HepG2 (cell line): ENCODE results near the gene SGF29. TPM values are rescaled to one million over a fixed set of nuclear protein-coding genes. Genes with fewer than 3 reads are reported as not detected.

ENCODE experiments used
- AKNA ChIP-seq: sonication (generic); formaldehyde crosslinking; IDR thresholded peaks from 2 replicates; pipeline ENCODE4 v1.4.0; 2020; ENCODE audit warnings: missing genetic modification reagents, borderline replicate concordance
- ATF3 ChIP-seq: sonication (generic); formaldehyde crosslinking; IDR thresholded peaks from 2 replicates; pipeline ENCODE4 v1.4.0; 2020; ENCODE audit warnings: missing genetic modification reagents
- BCL3 ChIP-seq: sonication (generic); formaldehyde crosslinking; IDR thresholded peaks from 2 replicates; pipeline ENCODE4 v1.5.1; 2020; ENCODE audit warnings: mild to moderate bottlenecking, missing genetic modification reagents, moderate library complexity
- CCAR2 ChIP-seq: fragments of 200-400 bp; formaldehyde crosslinking; optimal IDR thresholded peaks from 2 replicates; pipeline ENCODE3; 2018; ENCODE audit warnings: low read depth, mild to moderate bottlenecking, low read length, moderate library complexity
- CREBL2 ChIP-seq: sonication (generic); formaldehyde crosslinking; IDR thresholded peaks from 2 replicates; pipeline ENCODE4 v1.8.1; 2023; ENCODE audit warnings: missing genetic modification reagents, mild to moderate bottlenecking, borderline replicate concordance
- CSRNP2 ChIP-seq: sonication (generic); formaldehyde crosslinking; conservative IDR thresholded peaks from 2 replicates; pipeline ENCODE4 v1.8.0; 2022; ENCODE audit warnings: low read depth, missing genetic modification reagents
- FOXO1 ChIP-seq: sonication (generic); formaldehyde crosslinking; IDR thresholded peaks from 2 replicates; pipeline ENCODE4 v1.4.0; 2020; ENCODE audit warnings: missing genetic modification reagents
- HOXD1 ChIP-seq: sonication (generic); formaldehyde crosslinking; IDR thresholded peaks from 2 replicates; pipeline ENCODE4 v1.5.0; 2020; ENCODE audit warnings: missing genetic modification reagents
- MAFK ChIP-seq, 2 experiments: IDR thresholded peaks in 1 of 2; conservative IDR thresholded peaks in 1 of 2; 2 replicates each; pipeline ENCODE4 v1.6.1; 2011; ENCODE audit warnings: improper control_type of control experiment in 2 of 2, low read length in 2 of 2
- MXI1 ChIP-seq: IDR thresholded peaks from 3 replicates; pipeline ENCODE4 v1.6.1; 2012; ENCODE audit warnings: low read depth, low read length, inconsistent platforms, borderline replicate concordance
- NBN ChIP-seq: fragments of 450-650 bp; conservative IDR thresholded peaks from 2 replicates; pipeline ENCODE4 v1.6.1; 2017
- NFKB2 ChIP-seq: sonication (generic); formaldehyde crosslinking; IDR thresholded peaks from 2 replicates; pipeline ENCODE4 v1.4.0; 2020; ENCODE audit warnings: missing genetic modification reagents, borderline replicate concordance
- POLR2A ChIP-seq, 2 experiments: IDR thresholded peaks; 2 replicates each; pipeline ENCODE4 v1.6.1; 2011; ENCODE audit warnings: low read depth in 2 of 2, low read length in 2 of 2, mild to moderate bottlenecking in 1 of 2, moderate library complexity in 1 of 2; ENCODE audit not compliant: insufficient read depth in 1 of 2
- RFX3 ChIP-seq: IDR thresholded peaks from 2 replicates; pipeline ENCODE4 v1.6.1; 2016; ENCODE audit warnings: missing biosample characterization, missing genetic modification reagents
- ZFP41 ChIP-seq: sonication (generic); formaldehyde crosslinking; IDR thresholded peaks from 2 replicates; pipeline ENCODE4 v1.4.0; 2020; ENCODE audit warnings: mild to moderate bottlenecking, missing genetic modification reagents, borderline replicate concordance
- ZNF224 ChIP-seq: sonication (generic); formaldehyde crosslinking; IDR thresholded peaks from 2 replicates; pipeline ENCODE4 v1.5.0; 2020; ENCODE audit warnings: mild to moderate bottlenecking, missing genetic modification reagents
- ZNF230 ChIP-seq: sonication (generic); formaldehyde crosslinking; IDR thresholded peaks from 2 replicates; pipeline ENCODE4 v1.4.0; 2020; ENCODE audit warnings: mild to moderate bottlenecking, missing genetic modification reagents
- ZNF513 ChIP-seq: sonication (generic); formaldehyde crosslinking; conservative IDR thresholded peaks from 2 replicates; pipeline ENCODE4 v1.5.0; 2020; ENCODE audit warnings: missing genetic modification reagents
- ZNF547 ChIP-seq: sonication (generic); formaldehyde crosslinking; IDR thresholded peaks from 2 replicates; pipeline ENCODE4 v1.5.1; 2020; ENCODE audit warnings: mild to moderate bottlenecking, missing genetic modification reagents
- ZNF563 ChIP-seq: sonication (generic); formaldehyde crosslinking; IDR thresholded peaks from 2 replicates; pipeline ENCODE4 v1.8.0; 2022; ENCODE audit warnings: mild to moderate bottlenecking, moderate library complexity, missing genetic modification reagents
- polyA plus RNA-seq, 8 experiments: library from polyadenylated mRNA; depleted of rRNA in 3 of 8; stranded (reverse) in 7 of 8; unstranded in 1 of 8; fragments of >200 nt; fragmentation: Illumina TruSeq in 4 of 8; extraction: Trizol in 4 of 8; gene quantifications; 2 replicates each; pipeline versions ENCODE4 v1.2.1 to v1.2.3, GENCODE V29; 2011 to 2016; ENCODE audit warnings: low read depth in 4 of 8, missing spikeins in 1 of 8, mixed read lengths in 1 of 8; ENCODE audit not compliant: insufficient read depth in 1 of 8
- total RNA-seq, 5 experiments: library from RNA; depleted of rRNA; stranded (reverse); fragments of >200 nt; fragmentation: Illumina TruSeq; extraction: Trizol; gene quantifications; 2 replicates each; pipeline ENCODE4 v1.2.3, GENCODE V29; 2016; ENCODE audit warnings: low read depth in 1 of 5

The SGF29 gene
- total and polyA plus RNA-seq, 2 of the 13 experiments (the other 11 are each of a cell fraction or from before 2014, with no cell fraction given), result 5.0 to 29.4 TPM

- TF ChIP-seq ZFP41 (CRISPR knock-in tag), result no peak
- TF ChIP-seq NFKB2, result no peak
- no peak for TF ChIP-seq CCAR2
- TF ChIP-seq HOXD1, result no peak
- TF ChIP-seq FOXO1 (CRISPR knock-in tag), result no peak
- no peak for TF ChIP-seq RFX3
- TF ChIP-seq POLR2A (IDR thresholded peaks at IDR 0.05; ENCODE audit: insufficient read depth in 1 of 2, low read depth in 2 of 2, low read length in 2 of 2), result peak in 1 of 2 experiments; percentile 61; a peak in 1 of 4 replicates
- no peak for TF ChIP-seq ZNF513 (CRISPR knock-in tag)
- TF ChIP-seq CREBL2 (CRISPR knock-in tag), result no peak
- no peak for TF ChIP-seq MXI1
- no peak for TF ChIP-seq ZNF230 (CRISPR knock-in tag)
- TF ChIP-seq AKNA (CRISPR knock-in tag), result no peak
- no peak for TF ChIP-seq ZNF224 (CRISPR knock-in tag)
- no peak for TF ChIP-seq CSRNP2 (CRISPR knock-in tag)
- TF ChIP-seq ATF3, result no peak
- no peak for TF ChIP-seq BCL3 (CRISPR knock-in tag)
- TF ChIP-seq ZNF547 (CRISPR knock-in tag), result no peak
- TF ChIP-seq ZNF563 (CRISPR knock-in tag), result no peak
- TF ChIP-seq MAFK (conservative IDR thresholded peaks at IDR 0.05 in 1 of 2, IDR thresholded peaks at IDR 0.05 in 1 of 2; ENCODE audit: low read length in 2 of 2), result no peak
- no peak for TF ChIP-seq NBN
Measured at GRCh38 chr16:28531777-28532744, 21.7 kb upstream of the SGF29 start (continued).
